ENCODE data around the gene CD247. TPM values are rescaled to one million over a fixed set of nuclear protein-coding genes. Genes with fewer than 3 reads are reported as not detected.
A peak's percentile ranks its signal among the peaks of the same experiment; 100 is the strongest.

The CD247 gene
- total RNA-seq, 1 donor = not detected

GRCh38 chr1:167541610-167542009 is 23.3 kb upstream of the CD247 start:
- Histone ChIP-seq H3K27me3 (ENCODE audit: insufficient read depth, low read length) (no peaks in the 10 kb centered on the region), H3K4me3 (ENCODE audit: insufficient read depth, low read length) (no peak overlapping the region), H2AFZ (ENCODE audit: low read length) (no peak overlapping the region), H3K4me1 (ENCODE audit: insufficient read depth, low read length) (peaks cover 12% of the 10 kb centered on the region), H3K27ac (ENCODE audit: low read depth, low read length) (no peak overlapping the region), H3K9me3 (ENCODE audit: low read depth, low read length) (no peaks in the 10 kb centered on the region), H3K36me3 (ENCODE audit: insufficient read depth, low read length) (peaks cover 3% of the 10 kb centered on the region), H3K79me2 (ENCODE audit: insufficient read depth, low read length) (no peaks in the 10 kb centered on the region), H3K4me2 (ENCODE audit: insufficient read depth, low read length) (no peak overlapping the region), H4K20me1 (ENCODE audit: insufficient read depth, low read length) (no peaks in the 10 kb centered on the region)
- DNase-seq (ENCODE audit: insufficient read length, low spot score, missing footprints) = no peak
- no peak for TF ChIP-seq CTCF (IDR thresholded peaks at IDR 0.05; ENCODE audit: extremely low read depth, low read depth, low read length)

- no peak for DNase-seq (ENCODE audit: insufficient read length, low spot score, missing footprints)
These were observed 22.7 kb upstream of the CD247 start for GRCh38 chr1:167541003-167541402.

GRCh38 chr1:167538657-167539056 is 20.3 kb upstream of the CD247 start:
- Histone ChIP-seq H3K27ac (ENCODE audit: low read depth, low read length) (no peak overlapping the region), H4K20me1 (ENCODE audit: insufficient read depth, low read length) (no peaks in the 10 kb centered on the region), H3K4me1 (ENCODE audit: insufficient read depth, low read length) (peaks cover 12% of the 10 kb centered on the region), H3K9me3 (ENCODE audit: low read depth, low read length) (no peaks in the 10 kb centered on the region), H3K4me3 (ENCODE audit: insufficient read depth, low read length) (no peak overlapping the region), H3K27me3 (ENCODE audit: insufficient read depth, low read length) (no peaks in the 10 kb centered on the region), H3K79me2 (ENCODE audit: insufficient read depth, low read length) (no peaks in the 10 kb centered on the region), H3K4me2 (ENCODE audit: insufficient read depth, low read length) (peak overlapping the region; percentile 11), H2AFZ (ENCODE audit: low read length) (no peak overlapping the region), H3K36me3 (ENCODE audit: insufficient read depth, low read length) (no peaks in the 10 kb centered on the region)
- TF ChIP-seq CTCF (IDR thresholded peaks at IDR 0.05; ENCODE audit: extremely low read depth, low read depth, low read length) = peak; percentile 15
- peak; percentile 88 for DNase-seq (ENCODE audit: insufficient read length, low spot score, missing footprints)

More at GRCh38 chr1:167541003-167541402, 22.7 kb upstream of the CD247 start:
- Histone ChIP-seq H3K4me1 (ENCODE audit: insufficient read depth, low read length) (peaks cover 12% of the 10 kb centered on the region), H3K4me3 (ENCODE audit: insufficient read depth, low read length) (no peak overlapping the region), H3K4me2 (ENCODE audit: insufficient read depth, low read length) (no peak overlapping the region), H3K27ac (ENCODE audit: low read depth, low read length) (no peak overlapping the region), H3K9me3 (ENCODE audit: low read depth, low read length) (no peaks in the 10 kb centered on the region), H2AFZ (ENCODE audit: low read length) (no peak overlapping the region), H3K79me2 (ENCODE audit: insufficient read depth, low read length) (no peaks in the 10 kb centered on the region), H3K27me3 (ENCODE audit: insufficient read depth, low read length) (no peaks in the 10 kb centered on the region), H4K20me1 (ENCODE audit: insufficient read depth, low read length) (no peaks in the 10 kb centered on the region), H3K36me3 (ENCODE audit: insufficient read depth, low read length) (peaks cover 3% of the 10 kb centered on the region)
- TF ChIP-seq CTCF (IDR thresholded peaks at IDR 0.05; ENCODE audit: extremely low read depth, low read depth, low read length) = no peak

- Histone ChIP-seq H3K79me2 (ENCODE audit: insufficient read depth, low read length) (no peaks in the 10 kb centered on the region), H3K4me2 (ENCODE audit: insufficient read depth, low read length) (no peak overlapping the region), H3K36me3 (ENCODE audit: insufficient read depth, low read length) (no peaks in the 10 kb centered on the region), H3K4me1 (ENCODE audit: insufficient read depth, low read length) (peaks cover 2% of the 10 kb centered on the region), H2AFZ (ENCODE audit: low read length) (no peak overlapping the region), H3K27me3 (ENCODE audit: insufficient read depth, low read length) (no peaks in the 10 kb centered on the region), H3K4me3 (ENCODE audit: insufficient read depth, low read length) (no peak overlapping the region), H3K9me3 (ENCODE audit: low read depth, low read length) (no peaks in the 10 kb centered on the region), H3K27ac (ENCODE audit: low read depth, low read length) (no peak overlapping the region), H4K20me1 (ENCODE audit: insufficient read depth, low read length) (no peaks in the 10 kb centered on the region)
- peak; percentile 95 for TF ChIP-seq CTCF (IDR thresholded peaks at IDR 0.05; ENCODE audit: extremely low read depth, low read depth, low read length)
- peak; percentile 89 for DNase-seq (ENCODE audit: insufficient read length, low spot score, missing footprints)
These were observed 15.5 kb upstream of the CD247 start for GRCh38 chr1:167533851-167534300.

All from osteoblast (primary cell).